ENCODE results near the gene EXOC4. TPM values are rescaled to one million over a fixed set of nuclear protein-coding genes. Genes with fewer than 3 reads are reported as not detected.

EXOC4 gene
- total and polyA plus RNA-seq, 2 of the 8 experiments (the other 6 are each of a cell fraction or from before 2014, with no cell fraction given) = 27.0 to 67.3 TPM

GRCh38 chr7:133733401-133733800 is 480.5 kb downstream of the EXOC4 start (continued):
- TF ChIP-seq CHD7 (IDR thresholded peaks at IDR 0.05; ENCODE audit: insufficient replicate concordance, low read length) = no peak
